Natural killer cell treated with Interleukin-12 subunit alpha and Interleukin-12 subunit beta and Interleukin-15 and Interleukin-18, amount 100 ng/mL, for 72 hours (primary cell): ENCODE measurements around the gene KIAA1549. TPM values are rescaled to one million over a fixed set of nuclear protein-coding genes. Genes with fewer than 3 reads are reported as not detected.
"Not testable (repeated sequence)": the region's sequence is repeated elsewhere in the genome, so short reads cannot be mapped to it uniquely, and the experiment has no call there.

Source experiments
- ATAC-seq, 2 donors: fragments of 150-1000 bp; cut with Tn5 transposase in 1 of 2; sonication (Bioruptor Pico), chemical (Tn5 transposase) in 1 of 2; 2 replicates each; pipeline ENCODE4 v1.10.0; 2021
- DNase-seq: peaks from one replicate; pipeline ENCODE4 v3.0.0; 2022; ENCODE audit warnings: low spot score
- H3K27ac Mint-ChIP-seq, 2 donors: 1 replicate in 1 of 2; 2 replicates in 1 of 2; pipeline ENCODE4 v1.8.0; 2022; ENCODE audit warnings: mixed read lengths in 2 of 2, mild to moderate bottlenecking in 1 of 2, moderate library complexity in 1 of 2
- H3K27me3 Mint-ChIP-seq, 2 donors: 1 replicate in 1 of 2; 2 replicates in 1 of 2; pipeline ENCODE4 v1.8.0; 2022; ENCODE audit warnings: mixed read lengths in 2 of 2
- H3K36me3 Mint-ChIP-seq: one replicate; pipeline ENCODE4 v1.8.0; 2022; ENCODE audit warnings: mixed read lengths
- H3K4me1 Mint-ChIP-seq, 2 donors: 1 replicate in 1 of 2; 2 replicates in 1 of 2; pipeline ENCODE4 v1.8.0; 2022; ENCODE audit warnings: low read depth in 2 of 2, mixed read lengths in 2 of 2, mild to moderate bottlenecking in 1 of 2
- H3K4me3 Mint-ChIP-seq: one replicate; pipeline ENCODE4 v1.8.0; 2022; ENCODE audit warnings: mixed read lengths
- H3K9me3 Mint-ChIP-seq: 2 replicates; pipeline ENCODE4 v1.8.0; 2022; ENCODE audit warnings: mixed read lengths
- total RNA-seq, 2 donors: library from RNA; stranded (reverse); gene quantifications; one replicate each; pipeline ENCODE4 v1.2.3, GENCODE V29; 2022

Gene KIAA1549
- total RNA-seq, 2 donors from 2014 or later = 0.21 to 0.33 TPM

GRCh38 chr7:138982204-138982623, 1.0 kb upstream of the KIAA1549 start:
- Mint-ChIP-seq H3K9me3 (no peaks in the 10 kb centered on the region), H3K36me3 (no peaks in the 10 kb centered on the region), H3K4me1 (peaks cover 8 to 9% of the 10 kb centered on the region in 2 donors), H3K4me3 (peak overlapping the region; percentile 21), H3K27ac (no peak overlapping the region), H3K27me3 (peaks cover 28 to 52% of the 10 kb centered on the region in 2 donors)
- DNase-seq (no peak), ATAC-seq (no peak)

- H3K27ac Mint-ChIP-seq = peak overlapping the region in 1 of 2 donors; percentile 62
- H3K4me1 Mint-ChIP-seq = peaks cover 8 to 9% of the 10 kb centered on the region in 2 donors
- H3K4me3 Mint-ChIP-seq = peak overlapping the region; percentile 93
- H3K9me3 Mint-ChIP-seq = no peaks in the 10 kb centered on the region
- H3K27me3 Mint-ChIP-seq = peaks cover 24 to 45% of the 10 kb centered on the region in 2 donors
- DNase-seq (no peak), ATAC-seq (peak in 1 of 2 donors; percentile 67)
- no peaks in the 10 kb centered on the region for H3K36me3 Mint-ChIP-seq
Observed at GRCh38 chr7:138980563-138981291, 462 bp downstream of the KIAA1549 start.

DNA sequence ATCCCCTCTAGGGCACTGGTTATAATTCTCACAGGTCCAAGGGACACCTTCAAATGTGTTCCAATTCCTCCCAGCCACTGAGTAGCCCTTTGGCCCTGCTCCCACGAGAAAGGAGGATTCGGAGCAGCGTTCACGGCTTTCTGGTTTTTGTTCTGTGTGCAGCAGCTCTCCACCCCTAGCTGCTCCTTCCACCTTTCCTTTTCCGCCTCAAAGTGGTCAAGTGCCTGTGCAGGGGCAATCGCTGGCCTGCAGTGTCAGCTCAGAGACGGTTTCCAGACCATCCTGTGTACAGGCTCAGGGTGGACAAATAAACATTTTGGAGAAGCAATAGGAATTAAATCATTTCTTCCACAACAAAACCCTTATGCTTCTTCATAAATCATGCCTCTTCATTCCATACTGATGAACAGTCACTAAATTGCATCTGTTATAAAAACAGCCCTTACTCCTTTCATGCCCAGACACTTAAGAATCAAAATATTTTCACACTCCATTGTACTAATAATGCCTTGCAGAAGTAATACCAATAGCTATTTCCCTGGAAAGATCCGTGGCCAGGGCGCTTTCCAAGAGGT, 1.1 kb downstream of the KIAA1549 start:
- peak overlapping the region; percentile 93 for H3K4me3 Mint-ChIP-seq
- no peaks in the 10 kb centered on the region for H3K9me3 Mint-ChIP-seq
- no peak for DNase-seq
- no peak for ATAC-seq
- no peaks in the 10 kb centered on the region for H3K36me3 Mint-ChIP-seq
- H3K27me3 Mint-ChIP-seq = peaks cover 25 to 46% of the 10 kb centered on the region in 2 donors
- no peak overlapping the region for H3K27ac Mint-ChIP-seq
- H3K4me1 Mint-ChIP-seq = peaks cover 8 to 9% of the 10 kb centered on the region in 2 donors

DNA sequence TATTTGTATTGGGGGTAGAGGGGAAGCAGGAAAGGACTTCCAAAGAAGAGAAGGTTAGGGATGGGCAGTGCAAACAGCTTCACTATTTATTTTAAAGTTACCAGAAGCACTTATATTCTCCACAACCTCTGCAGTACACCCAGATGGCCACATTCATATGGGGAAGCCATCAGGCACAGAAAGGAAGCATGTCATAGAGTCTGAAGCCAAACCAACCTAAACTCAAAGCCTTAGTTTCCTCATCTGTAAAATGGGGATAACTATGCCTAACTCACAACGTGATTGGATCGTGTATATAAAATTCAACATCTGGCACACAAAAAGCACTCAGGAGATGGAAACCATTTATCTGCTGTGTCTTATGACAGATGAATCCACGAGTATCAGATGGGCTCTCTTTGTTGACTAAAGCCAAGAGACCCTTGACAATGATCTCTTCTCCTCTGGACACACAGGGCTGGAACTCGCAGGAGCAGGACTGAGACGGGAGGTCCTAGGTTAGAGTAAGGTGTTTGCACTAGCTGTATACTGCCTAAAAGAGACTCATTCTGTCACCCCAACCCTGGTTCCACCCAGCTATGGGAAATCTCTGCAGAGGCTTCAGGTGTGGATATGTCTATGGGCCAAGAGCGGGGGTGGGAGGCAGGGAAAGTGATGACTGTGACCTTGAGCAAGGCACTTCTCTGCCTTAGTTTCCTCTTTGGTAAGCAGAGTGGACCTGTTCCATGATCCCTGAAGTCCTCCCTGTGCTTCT, 1.8 kb downstream of the KIAA1549 start:
- peaks cover 27 to 51% of the 10 kb centered on the region in 2 donors for H3K27me3 Mint-ChIP-seq
- peak overlapping the region; percentile 52 for H3K4me3 Mint-ChIP-seq
- H3K27ac Mint-ChIP-seq = no peak overlapping the region

GRCh38 chr7:138978541-138979184, 2.5 kb downstream of the KIAA1549 start:
- Mint-ChIP-seq H3K4me3 (no peak overlapping the region), H3K27ac (no peak overlapping the region), H3K4me1 (peaks cover 8 to 9% of the 10 kb centered on the region in 2 donors), H3K9me3 (no peaks in the 10 kb centered on the region), H3K36me3 (no peaks in the 10 kb centered on the region), H3K27me3 (peaks cover 27 to 54% of the 10 kb centered on the region in 2 donors)
- DNase-seq = no peak
- no peak for ATAC-seq

More for the DNA sequence above, 1.8 kb downstream of the KIAA1549 start:
- H3K9me3 Mint-ChIP-seq = no peaks in the 10 kb centered on the region
- H3K4me1 Mint-ChIP-seq = peaks cover 8 to 9% of the 10 kb centered on the region in 2 donors
- ATAC-seq (no peak), DNase-seq (no peak)
- no peaks in the 10 kb centered on the region for H3K36me3 Mint-ChIP-seq

DNA sequence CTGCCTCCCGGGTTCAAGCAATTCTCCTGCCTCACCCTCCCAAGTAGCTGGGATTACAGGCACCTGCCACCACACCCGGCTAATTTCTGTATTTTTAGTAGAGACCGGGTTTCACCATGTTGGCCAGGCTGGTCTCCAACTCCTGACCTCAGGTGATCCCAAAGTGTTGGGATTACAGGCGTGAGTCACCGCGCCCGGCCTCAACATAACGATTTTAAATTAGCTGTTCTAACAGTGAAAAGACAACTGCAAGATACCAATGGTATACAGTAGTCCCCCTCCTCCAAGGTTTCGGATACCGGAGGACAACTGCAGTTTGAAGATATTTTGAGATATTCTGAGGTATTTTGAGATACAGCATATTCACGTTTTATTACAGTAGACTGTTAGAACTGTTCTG, 5.0 kb downstream of the KIAA1549 start:
- not testable (repeated sequence) for DNase-seq, H3K36me3 Mint-ChIP-seq, ATAC-seq, H3K4me1 Mint-ChIP-seq, H3K9me3 Mint-ChIP-seq, H3K4me3 Mint-ChIP-seq, H3K27ac Mint-ChIP-seq
- H3K27me3 Mint-ChIP-seq = peaks cover 34 to 71% of the 10 kb centered on the region in 2 donors

GRCh38 chr7:138975343-138976104, 5.7 kb downstream of the KIAA1549 start:
- Mint-ChIP-seq H3K9me3 (no peaks in the 10 kb centered on the region), H3K27me3 (peaks cover 33 to 69% of the 10 kb centered on the region in 2 donors), H3K4me3 (no peak overlapping the region), H3K36me3 (no peaks in the 10 kb centered on the region), H3K27ac (no peak overlapping the region), H3K4me1 (peaks cover 5% of the 10 kb centered on the region in 2 donors)
- ATAC-seq (no peak), DNase-seq (no peak)

GRCh38 chr7:138974675-138975292, 6.4 kb downstream of the KIAA1549 start:
- Mint-ChIP-seq H3K4me3 (no peak overlapping the region), H3K9me3 (no peaks in the 10 kb centered on the region), H3K27me3 (peaks cover 27 to 61% of the 10 kb centered on the region in 2 donors), H3K27ac (no peak overlapping the region), H3K4me1 (no peaks in the 10 kb centered on the region), H3K36me3 (no peaks in the 10 kb centered on the region)
- ATAC-seq (no peak), DNase-seq (no peak)

- H3K4me1 Mint-ChIP-seq = no peaks in the 10 kb centered on the region
- no peaks in the 10 kb centered on the region for H3K36me3 Mint-ChIP-seq
- H3K9me3 Mint-ChIP-seq = no peaks in the 10 kb centered on the region
- no peak overlapping the region for H3K4me3 Mint-ChIP-seq
- no peak for ATAC-seq
- no peak overlapping the region for H3K27ac Mint-ChIP-seq
- DNase-seq = no peak
- H3K27me3 Mint-ChIP-seq = peaks cover 22 to 55% of the 10 kb centered on the region in 2 donors
Observed at GRCh38 chr7:138974103-138974502, 7.1 kb downstream of the KIAA1549 start.

DNA sequence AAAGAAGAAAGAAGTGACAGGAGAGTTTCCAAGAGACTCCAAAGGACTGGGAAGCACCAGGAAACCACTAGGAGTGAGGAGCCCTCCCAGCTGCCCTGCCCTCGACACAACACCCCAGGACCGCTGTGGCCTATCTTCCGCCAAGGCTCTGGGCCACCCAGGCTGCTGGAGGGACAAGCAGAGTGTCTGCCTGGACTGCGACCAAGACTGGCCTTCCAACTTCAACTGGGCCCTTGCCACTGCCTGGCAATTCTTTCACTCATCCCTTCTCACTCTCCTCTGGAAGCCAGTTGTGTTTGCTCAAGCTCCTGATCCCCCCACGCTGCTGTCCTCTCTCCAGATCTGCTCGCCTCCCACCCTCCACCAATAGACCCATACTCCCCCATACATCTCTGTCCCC, 10.2 kb downstream of the KIAA1549 start:
- H3K36me3 Mint-ChIP-seq = no peaks in the 10 kb centered on the region
- H3K9me3 Mint-ChIP-seq = no peaks in the 10 kb centered on the region
- H3K4me1 Mint-ChIP-seq = no peaks in the 10 kb centered on the region
- no peak overlapping the region for H3K27ac Mint-ChIP-seq
- ATAC-seq (peak in 1 of 2 donors; percentile 37), DNase-seq (no peak)
- no peak overlapping the region for H3K4me3 Mint-ChIP-seq
- H3K27me3 Mint-ChIP-seq = peaks cover 16 to 42% of the 10 kb centered on the region in 2 donors

- Mint-ChIP-seq H3K27ac (no peak overlapping the region), H3K27me3 (peaks cover 16 to 47% of the 10 kb centered on the region in 2 donors), H3K36me3 (no peaks in the 10 kb centered on the region), H3K9me3 (no peaks in the 10 kb centered on the region), H3K4me3 (no peak overlapping the region), H3K4me1 (no peaks in the 10 kb centered on the region)
- ATAC-seq = no peak
- DNase-seq = no peak
Observed at GRCh38 chr7:138970446-138970845, 10.7 kb downstream of the KIAA1549 start.

DNA sequence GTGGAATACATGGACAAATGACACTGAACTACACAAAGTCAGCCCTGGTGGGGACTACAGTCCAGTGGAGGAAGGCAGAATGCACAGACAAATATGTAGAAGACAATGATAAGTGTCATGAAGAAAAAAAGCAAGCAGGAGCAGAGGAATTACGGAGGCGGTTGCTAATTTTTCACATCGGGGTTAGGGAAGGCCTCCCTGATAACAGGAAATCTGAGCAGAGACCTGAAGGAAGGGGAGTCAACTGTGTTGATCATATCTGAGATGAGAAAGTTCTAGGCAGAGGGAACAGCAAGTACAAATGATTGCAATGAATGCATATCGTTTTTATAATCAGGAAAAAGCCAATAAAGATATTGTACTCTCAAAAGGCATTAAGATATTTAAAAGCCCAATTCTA, 14.0 kb downstream of the KIAA1549 start:
- H3K27ac Mint-ChIP-seq = no peak overlapping the region
- H3K27me3 Mint-ChIP-seq = peaks cover 15 to 42% of the 10 kb centered on the region in 2 donors
- H3K36me3 Mint-ChIP-seq = no peaks in the 10 kb centered on the region
- DNase-seq = no peak
- H3K4me3 Mint-ChIP-seq = no peak overlapping the region
- no peak for ATAC-seq
- peaks cover 0 to 2% of the 10 kb centered on the region in 2 donors for H3K4me1 Mint-ChIP-seq
- no peaks in the 10 kb centered on the region for H3K9me3 Mint-ChIP-seq
